Measurements from ENCODE around the gene FHIP1B.

DNA sequence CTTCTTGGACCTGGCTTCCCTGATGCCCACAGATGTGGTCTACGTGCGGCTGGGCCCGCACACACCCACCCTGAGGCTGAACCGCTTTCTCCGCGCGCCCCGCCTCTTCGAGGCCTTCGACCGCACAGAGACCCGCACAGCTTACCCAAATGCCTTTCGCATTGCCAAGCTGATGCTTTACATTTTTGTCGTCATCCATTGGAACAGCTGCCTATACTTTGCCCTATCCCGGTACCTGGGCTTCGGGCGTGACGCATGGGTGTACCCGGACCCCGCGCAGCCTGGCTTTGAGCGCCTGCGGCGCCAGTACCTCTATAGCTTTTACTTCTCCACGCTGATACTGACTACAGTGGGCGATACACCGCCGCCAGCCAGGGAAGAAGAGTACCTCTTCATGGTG, 5.7 kb upstream of the FHIP1B start:
- no peak for TF ChIP-seq EZH2phosphoT487 (IDR thresholded peaks at IDR 0.05; ENCODE audit: borderline replicate concordance, low read depth, low read length)
- TF ChIP-seq CTCF (conservative IDR thresholded peaks at IDR 0.05; ENCODE audit: low read length): no peak
